K562 (cell line): ENCODE measurements around the gene MAGI3. TPM values are rescaled to one million over a fixed set of nuclear protein-coding genes. Genes with fewer than 3 reads are reported as not detected.

Experiments used
- ATAC-seq: fragments of 200-7000 bp; cut with Tn5 transposase; 3 replicates; pipeline ENCODE4 v1.9.1; 2020; ENCODE audit warnings: moderate library complexity
- BruUV-seq: library from RNA; stranded (reverse); fragments of 400-500 nt; replicated peaks from 2 replicates; lab custom pipeline; 2021; lab: Mats Ljungman, UMichigan
- CTCF ChIA-PET: fragments of 300-600 bp; formaldehyde crosslinking; extraction: SDS; loops from one replicate; lab custom pipeline; 2021; ENCODE audit warnings: low intra/inter-chr PET ratio; lab: Yijun Ruan, JAX
- POLR2A ChIA-PET: fragments of 300-600, 350-650 bp; sonication (Branson Sonifier 250); formaldehyde crosslinking; extraction: SDS; loops from one replicate; lab custom pipeline; 2021; ENCODE audit warnings: antibody characterized with exemption, inconsistent platforms; lab: Yijun Ruan, JAX
- DNase-seq, 4 experiments: peaks; one replicate each; pipeline versions ENCODE4 v3.0.0 to v3.0.0-alpha.2; 2011 to 2018; ENCODE audit warnings: low spot score in 3 of 4, mixed read lengths in 3 of 4; ENCODE audit errors: extremely low read depth in 1 of 4
- FAIRE-seq: peaks from 2 replicates; lab custom pipeline; 2011; peaks lifted over from hg19 to GRCh38; lab: Jason Lieb, UNC
- H2AFZ ChIP-seq: 2 replicates; pipeline ENCODE4 v1.6.0; 2011; ENCODE audit warnings: low read depth, low read length, control low read depth, inconsistent platforms
- H3K27ac ChIP-seq: fragments of 200-600 bp; 3 replicates; pipeline ENCODE4 v1.8.0; 2011; ENCODE audit warnings: low read depth, mild to moderate bottlenecking, control low read depth, inconsistent platforms, low read length, moderate library complexity, mixed read lengths; ENCODE audit errors: extremely low read depth
- H3K27me3 ChIP-seq, 2 experiments: fragments of 300-600 bp in 1 of 2; 2 replicates in 1 of 2; 3 replicates in 1 of 2; pipeline versions ENCODE4 v1.6.0 to v1.8.0; 2011; ENCODE audit warnings: inconsistent platforms in 2 of 2, low read length in 2 of 2, mild to moderate bottlenecking in 1 of 2, mixed read lengths in 1 of 2, moderate library complexity in 1 of 2; ENCODE audit not compliant: control insufficient read depth in 2 of 2, insufficient read depth in 2 of 2
- H3K36me3 ChIP-seq: fragments of 300-600 bp; 3 replicates; pipeline ENCODE4 v1.8.0; 2011; ENCODE audit warnings: mild to moderate bottlenecking, low read length, inconsistent platforms; ENCODE audit not compliant: control insufficient read depth, insufficient read depth
- H3K4me1 ChIP-seq, 2 experiments: fragments of 200-600 bp in 1 of 2; replicated peaks in 1 of 2; 2 replicates in 1 of 2; 3 replicates in 1 of 2; pipeline versions ENCODE4 v1.5.1 to v1.8.0; 2011; ENCODE audit warnings: inconsistent platforms in 2 of 2, low read length in 2 of 2, mild to moderate bottlenecking in 1 of 2, mixed read lengths in 1 of 2, moderate library complexity in 1 of 2; ENCODE audit not compliant: control insufficient read depth in 2 of 2, insufficient read depth in 2 of 2
- H3K4me2 ChIP-seq: 2 replicates; pipeline ENCODE4 v1.6.1; 2011; ENCODE audit warnings: low read length, control low read depth, inconsistent platforms, mixed read lengths; ENCODE audit not compliant: insufficient read depth
- H3K4me3 ChIP-seq: fragments of 200-600 bp; sonication (generic), shearing (Covaris generic); 2 replicates; pipeline ENCODE4 v1.5.1; 2016; ENCODE audit warnings: control low read depth, inconsistent platforms
- H3K79me2 ChIP-seq: fragments of 200-600 bp; 3 replicates; pipeline ENCODE4 v1.8.0; 2011; ENCODE audit warnings: low read length, inconsistent platforms; ENCODE audit not compliant: control insufficient read depth, insufficient read depth
- H3K9ac ChIP-seq, 2 experiments: 2 replicates each; pipeline versions ENCODE4 v1.6.0 to v1.6.1; 2011; ENCODE audit warnings: low read depth in 2 of 2, low read length in 2 of 2, control low read depth in 1 of 2, inconsistent platforms in 1 of 2, mild to moderate bottlenecking in 1 of 2, mixed read lengths in 1 of 2; ENCODE audit not compliant: insufficient read depth in 1 of 2
- H3K9me1 ChIP-seq: one replicate; pipeline ENCODE4 v1.6.0; 2011; ENCODE audit warnings: inconsistent platforms, mild to moderate bottlenecking, low read length, moderate library complexity; ENCODE audit not compliant: control insufficient read depth, insufficient read depth
- H3K9me3 ChIP-seq: replicated peaks from 2 replicates; pipeline ENCODE4 v1.5.1; 2011; ENCODE audit warnings: low read depth, low read length, inconsistent platforms; ENCODE audit not compliant: control insufficient read depth, insufficient read depth
- H4K20me1 ChIP-seq: replicated peaks from 2 replicates; pipeline ENCODE4 v1.6.1; 2011; ENCODE audit warnings: low read length, inconsistent platforms, mixed read lengths; ENCODE audit not compliant: control insufficient read depth, insufficient read depth
- DACH1 ChIP-seq: fragments of 450-650 bp; IDR thresholded peaks from 2 replicates; pipeline ENCODE4 v1.6.1; 2018; ENCODE audit not compliant: partially characterized antibody
- ELK3 ChIP-seq: fragments of 450-650 bp; formaldehyde crosslinking; IDR thresholded peaks from 2 replicates; pipeline ENCODE4 v1.4.0; 2020; ENCODE audit warnings: mild to moderate bottlenecking
- SMAD1 ChIP-seq: fragments of 150-350 bp; IDR thresholded peaks from 2 replicates; pipeline ENCODE4 v1.6.1; 2014; ENCODE audit warnings: low read length, low read depth; ENCODE audit not compliant: partially characterized antibody
- WGBS: fragments of 100-300 bp; shearing (Covaris generic); methylation state at CpG from one replicate; pipeline ENCODE4 v1.1.6; 2016; ENCODE audit warnings: low coverage, mixed read lengths; ENCODE audit not compliant: insufficient coverage; ENCODE audit errors: missing lambda C conversion rate; 5-methylcytosine and 5-hydroxymethylcytosine counted together
- in situ Hi-C: fragments of 300-500 bp; cut with MboI; formaldehyde crosslinking; loops from 4 replicates; pipeline ENCODE4 v1.15.0; 2018; ENCODE audit warnings: inconsistent platforms, mixed read lengths
- intact Hi-C: fragments of 100-400 bp; cut with micrococcal nuclease; formaldehyde crosslinking; loops from 2 replicates; pipeline ENCODE4 v1.14.2; 2022
- polyA plus RNA-seq, 8 experiments: library from polyadenylated mRNA; depleted of rRNA in 4 of 8; stranded (reverse) in 5 of 8; unstranded in 3 of 8; fragments of >200 nt; fragmentation: Nextera tagmentation in 2 of 8; fragmentation: Illumina TruSeq in 1 of 8; extraction: Ambion mirVana in 2 of 8; extraction: Trizol in 1 of 8; gene quantifications; 2 replicates each; pipeline versions ENCODE4 v1.2.1 to v1.2.3, GENCODE V29; 2011 to 2014; ENCODE audit warnings: inconsistent platforms in 1 of 8, missing spikeins in 1 of 8
- total RNA-seq, 7 experiments: library from RNA; depleted of rRNA in 6 of 7; stranded (reverse); fragments of >200 nt in 6 of 7; fragmentation: Illumina TruSeq in 2 of 7; extraction: Trizol in 2 of 7; gene quantifications; 2 replicates each; pipeline versions ENCODE4 v1.2.1 to v1.2.3, GENCODE V29; 2011 to 2021; ENCODE audit warnings: low replicate concordance in 1 of 7
- TF ChIP-seq, protein P1 (sequence below): fragments of 250-450 bp; sonication (Bioruptor Pico); IDR thresholded peaks from 2 replicates; pipeline ENCODE4 v1.9.0; 2021; ENCODE audit warnings: mild to moderate bottlenecking, inconsistent platforms

The MAGI3 gene
- total and polyA plus RNA-seq, 9 of the 15 experiments (the other 6 are each of a cell fraction or from before 2014, with no cell fraction given) = 1.0 to 8.6 (median 5.5) TPM

- WGBS = 21% methylated on average over 2 of the region's 2 CpGs
- in situ Hi-C loops = no loop called here
- H3K36me3 ChIP-seq = no peaks in the 10 kb centered on the region
- H3K4me1 ChIP-seq = no peaks in the 10 kb centered on the region
- no peak for ATAC-seq
- no peak overlapping the region for H3K27ac ChIP-seq
- H3K4me3 ChIP-seq = no peak overlapping the region
- H2AFZ ChIP-seq = no peak overlapping the region
- FAIRE-seq = no peak
- no peaks in the 10 kb centered on the region for H3K27me3 ChIP-seq
- POLR2A ChIA-PET = no interaction called here
- TF ChIP-seq, protein P1, sequence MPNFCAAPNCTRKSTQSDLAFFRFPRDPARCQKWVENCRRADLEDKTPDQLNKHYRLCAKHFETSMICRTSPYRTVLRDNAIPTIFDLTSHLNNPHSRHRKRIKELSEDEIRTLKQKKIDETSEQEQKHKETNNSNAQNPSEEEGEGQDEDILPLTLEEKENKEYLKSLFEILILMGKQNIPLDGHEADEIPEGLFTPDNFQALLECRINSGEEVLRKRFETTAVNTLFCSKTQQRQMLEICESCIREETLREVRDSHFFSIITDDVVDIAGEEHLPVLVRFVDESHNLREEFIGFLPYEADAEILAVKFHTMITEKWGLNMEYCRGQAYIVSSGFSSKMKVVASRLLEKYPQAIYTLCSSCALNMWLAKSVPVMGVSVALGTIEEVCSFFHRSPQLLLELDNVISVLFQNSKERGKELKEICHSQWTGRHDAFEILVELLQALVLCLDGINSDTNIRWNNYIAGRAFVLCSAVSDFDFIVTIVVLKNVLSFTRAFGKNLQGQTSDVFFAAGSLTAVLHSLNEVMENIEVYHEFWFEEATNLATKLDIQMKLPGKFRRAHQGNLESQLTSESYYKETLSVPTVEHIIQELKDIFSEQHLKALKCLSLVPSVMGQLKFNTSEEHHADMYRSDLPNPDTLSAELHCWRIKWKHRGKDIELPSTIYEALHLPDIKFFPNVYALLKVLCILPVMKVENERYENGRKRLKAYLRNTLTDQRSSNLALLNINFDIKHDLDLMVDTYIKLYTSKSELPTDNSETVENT (CRISPR knock-in tag) = no peak
- no peak for TF ChIP-seq SMAD1
- no peak for TF ChIP-seq ELK3 (CRISPR knock-in tag)
- TF ChIP-seq DACH1 = peak; percentile 27
- TF ChIP-seq, all 486 proteins: peak for 1
- no peak overlapping the region for H3K4me2 ChIP-seq
- H3K79me2 ChIP-seq = no peaks in the 10 kb centered on the region
- CTCF ChIA-PET = no interaction called here
- no peaks in the 10 kb centered on the region for H4K20me1 ChIP-seq
- no TSS peak for BruUV-seq
- H3K9me1 ChIP-seq = no peaks in the 10 kb centered on the region
- intact Hi-C loops = no loop called here
- DNase-seq = peak in 2 of 4 experiments; percentile 13 to 24
- H3K9ac ChIP-seq = no peak overlapping the region
- H3K9me3 ChIP-seq = no peaks in the 10 kb centered on the region
Observed at GRCh38 chr1:113416496-113416895, 26.2 kb downstream of the MAGI3 start.
